HEK293T (cell line): ENCODE measurements around the gene SLC30A4.

Experiments
- CTCF ChIA-PET: fragments of 350-600 bp; formaldehyde crosslinking; extraction: SDS; loops from one replicate; lab custom pipeline; 2021; ENCODE audit warnings: antibody characterized with exemption, inconsistent platforms; lab: Yijun Ruan, JAX
- POLR2A ChIA-PET: fragments of 350-600 bp; formaldehyde crosslinking; extraction: SDS; loops from one replicate; lab custom pipeline; 2020; ENCODE audit warnings: antibody characterized with exemption, inconsistent platforms; lab: Yijun Ruan, JAX
- DNase-seq: peaks from one replicate; pipeline ENCODE4 v3.0.0; 2012; ENCODE audit warnings: mixed read lengths; ENCODE audit errors: extremely low spot score
- ARNT ChIP-seq: fragments of 450-650 bp; IDR thresholded peaks from 2 replicates; pipeline ENCODE4 v1.6.1; 2017; ENCODE audit warnings: mild to moderate bottlenecking
- BHLHE40 ChIP-seq: fragments of 450-650 bp; IDR thresholded peaks from 2 replicates; pipeline ENCODE4 v1.6.1; 2016; ENCODE audit warnings: mild to moderate bottlenecking, moderate library complexity, borderline replicate concordance
- CTBP1 ChIP-seq: fragments of 450-650 bp; IDR thresholded peaks from 2 replicates; pipeline ENCODE4 v1.6.1; 2016; ENCODE audit warnings: borderline replicate concordance
- ELF4 ChIP-seq: fragments of 450-650 bp; IDR thresholded peaks from 2 replicates; pipeline ENCODE4 v1.6.1; 2017; ENCODE audit warnings: antibody characterized with exemption
- FOXA1 ChIP-seq: fragments of 450-650 bp; IDR thresholded peaks from 2 replicates; pipeline ENCODE4 v1.6.1; 2016; ENCODE audit warnings: mild to moderate bottlenecking
- FOXK2 ChIP-seq: fragments of 450-650 bp; IDR thresholded peaks from 2 replicates; pipeline ENCODE4 v1.6.1; 2016; ENCODE audit warnings: mild to moderate bottlenecking
- FOXM1 ChIP-seq: fragments of 450-650 bp; IDR thresholded peaks from 2 replicates; pipeline ENCODE4 v1.6.1; 2017; ENCODE audit warnings: mild to moderate bottlenecking, borderline replicate concordance
- HDGF ChIP-seq: fragments of 450-650 bp; IDR thresholded peaks from 2 replicates; pipeline ENCODE4 v1.6.1; 2017; ENCODE audit warnings: antibody characterized with exemption, borderline replicate concordance
- L3MBTL2 ChIP-seq: fragments of 450-650 bp; conservative IDR thresholded peaks from 2 replicates; pipeline ENCODE4 v1.6.1; 2016; ENCODE audit warnings: mild to moderate bottlenecking
- LEF1 ChIP-seq: fragments of 450-650 bp; IDR thresholded peaks from 2 replicates; pipeline ENCODE4 v1.6.1; 2017; ENCODE audit warnings: mild to moderate bottlenecking, borderline replicate concordance
- NFRKB ChIP-seq: fragments of 450-650 bp; IDR thresholded peaks from 2 replicates; pipeline ENCODE4 v1.6.1; 2016; ENCODE audit warnings: mild to moderate bottlenecking, moderate library complexity
- SP1 ChIP-seq: fragments of 450-650 bp; IDR thresholded peaks from 2 replicates; pipeline ENCODE4 v1.6.1; 2017
- SUZ12 ChIP-seq: fragments of 450-650 bp; IDR thresholded peaks from 2 replicates; pipeline ENCODE4 v1.6.1; 2016; ENCODE audit warnings: mild to moderate bottlenecking
- TARDBP ChIP-seq: fragments of 450-650 bp; IDR thresholded peaks from 2 replicates; pipeline ENCODE4 v1.6.1; 2016
- ZNF384 ChIP-seq: fragments of 450-650 bp; IDR thresholded peaks from 2 replicates; pipeline ENCODE4 v1.6.1; 2016
- TF ChIP-seq, protein P1 (sequence below): fragments of 450-650 bp; IDR thresholded peaks from 2 replicates; pipeline ENCODE4 v1.6.1; 2016

Gene SLC30A4, protein sequence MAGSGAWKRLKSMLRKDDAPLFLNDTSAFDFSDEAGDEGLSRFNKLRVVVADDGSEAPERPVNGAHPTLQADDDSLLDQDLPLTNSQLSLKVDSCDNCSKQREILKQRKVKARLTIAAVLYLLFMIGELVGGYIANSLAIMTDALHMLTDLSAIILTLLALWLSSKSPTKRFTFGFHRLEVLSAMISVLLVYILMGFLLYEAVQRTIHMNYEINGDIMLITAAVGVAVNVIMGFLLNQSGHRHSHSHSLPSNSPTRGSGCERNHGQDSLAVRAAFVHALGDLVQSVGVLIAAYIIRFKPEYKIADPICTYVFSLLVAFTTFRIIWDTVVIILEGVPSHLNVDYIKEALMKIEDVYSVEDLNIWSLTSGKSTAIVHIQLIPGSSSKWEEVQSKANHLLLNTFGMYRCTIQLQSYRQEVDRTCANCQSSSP

DNA sequence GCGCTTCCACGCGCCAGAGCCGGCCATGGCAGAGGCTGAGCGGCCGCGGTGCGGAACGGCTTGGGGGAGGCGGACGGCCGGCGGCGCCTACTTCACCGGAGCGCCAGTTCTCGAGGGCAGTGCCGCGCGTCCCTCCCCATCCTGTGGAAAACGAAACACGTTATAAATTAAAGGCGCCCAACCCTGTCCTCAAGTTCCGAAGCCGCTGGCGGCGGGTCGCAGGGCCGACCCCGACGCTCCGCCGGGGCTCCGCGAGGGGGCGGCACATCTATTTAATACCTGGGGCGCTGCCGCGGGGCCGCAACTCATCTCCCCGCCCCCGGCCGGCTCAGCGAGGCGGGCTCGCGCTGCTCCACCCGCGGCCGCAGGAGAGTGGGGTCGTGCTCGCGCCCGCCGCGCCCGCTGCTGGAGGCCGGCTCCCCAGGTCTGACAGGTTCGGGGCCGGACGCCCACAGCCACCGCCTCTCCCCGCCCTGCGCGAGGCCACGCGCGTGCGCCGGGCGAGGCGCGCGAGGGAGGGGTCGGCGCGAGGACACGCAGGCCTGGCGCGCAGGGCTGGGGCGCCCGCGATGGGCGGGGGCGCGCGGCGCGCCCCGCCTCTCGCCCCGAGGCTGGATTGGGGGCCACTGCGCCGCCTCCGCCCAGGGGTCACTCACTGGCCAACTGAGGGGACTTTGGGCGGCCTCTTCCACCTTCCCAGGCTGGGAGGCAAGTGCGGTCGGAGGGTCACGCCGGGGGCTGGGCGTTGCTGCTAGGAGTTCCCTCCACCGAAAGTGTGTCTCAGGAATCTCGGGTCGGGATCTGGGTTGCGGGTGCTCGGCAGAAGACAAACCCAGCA lies at the start of gene SLC30A4:
TSS of gene SLC30A4 (minus strand) at position 428 of the 838 bp plus-strand sequence. CDS start at position 27, 401 bp downstream.
- CTCF ChIA-PET = no interaction called here
- POLR2A ChIA-PET = interaction anchor here (1.0 kb wide), 2 partner anchors 64 to 65 kb away, joined by 3 to 4 read pairs; partner anchors contain the start of gene BLOC1S6
- no peak for TF ChIP-seq BHLHE40
- peak; percentile 52; the same call in 1 of the 2 replicates for TF ChIP-seq L3MBTL2
- TF ChIP-seq FOXK2 = no peak
- peak; percentile 55 for DNase-seq

DNA sequence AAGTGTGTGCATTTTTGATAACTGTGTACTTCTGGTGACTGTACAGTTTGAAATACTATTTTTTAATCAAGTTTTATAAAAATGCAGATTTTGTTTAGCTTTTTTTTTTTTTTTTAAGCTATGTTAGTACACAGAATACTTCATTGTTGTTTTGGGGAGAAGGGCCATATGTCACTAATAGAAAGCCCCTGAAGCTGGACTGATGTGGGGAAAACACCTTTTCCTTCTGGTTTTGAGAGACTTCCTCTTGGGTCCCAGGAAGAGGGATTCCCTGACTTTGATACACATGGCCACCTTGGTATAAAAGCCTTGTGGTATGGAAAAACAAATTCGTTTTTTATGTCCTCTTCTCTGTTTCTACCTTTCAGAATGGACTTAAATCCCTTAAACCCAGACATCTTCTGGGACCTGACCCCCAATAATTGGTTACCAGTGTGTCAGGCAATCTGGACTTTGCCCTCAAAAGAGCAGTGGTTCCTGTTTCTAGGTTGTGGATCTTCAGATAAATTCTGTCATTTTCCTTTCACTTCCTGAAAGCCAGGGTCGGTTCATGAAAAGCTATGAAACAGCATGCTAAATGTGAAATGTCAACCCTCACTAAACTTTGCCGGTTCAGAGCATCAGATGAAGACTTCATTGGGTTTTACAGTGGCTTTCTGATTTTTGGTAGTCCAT lies 33.5 kb upstream of the SLC30A4 start:
- POLR2A ChIA-PET = no interaction called here
- TF ChIP-seq SP1 = no peak
- no peak for TF ChIP-seq ARNT
- no peak for TF ChIP-seq FOXA1
- TF ChIP-seq ZNF384 = no peak
- TF ChIP-seq HDGF = no peak
- TF ChIP-seq LEF1 = no peak
- TF ChIP-seq CTBP1 = no peak
- no peak for TF ChIP-seq ELF4
- TF ChIP-seq BHLHE40 = no peak
- TF ChIP-seq, protein P1, sequence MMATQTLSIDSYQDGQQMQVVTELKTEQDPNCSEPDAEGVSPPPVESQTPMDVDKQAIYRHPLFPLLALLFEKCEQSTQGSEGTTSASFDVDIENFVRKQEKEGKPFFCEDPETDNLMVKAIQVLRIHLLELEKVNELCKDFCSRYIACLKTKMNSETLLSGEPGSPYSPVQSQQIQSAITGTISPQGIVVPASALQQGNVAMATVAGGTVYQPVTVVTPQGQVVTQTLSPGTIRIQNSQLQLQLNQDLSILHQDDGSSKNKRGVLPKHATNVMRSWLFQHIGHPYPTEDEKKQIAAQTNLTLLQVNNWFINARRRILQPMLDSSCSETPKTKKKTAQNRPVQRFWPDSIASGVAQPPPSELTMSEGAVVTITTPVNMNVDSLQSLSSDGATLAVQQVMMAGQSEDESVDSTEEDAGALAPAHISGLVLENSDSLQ = no peak
- TF ChIP-seq NFRKB = no peak
- DNase-seq = no peak
- CTCF ChIA-PET = no interaction called here

DNA sequence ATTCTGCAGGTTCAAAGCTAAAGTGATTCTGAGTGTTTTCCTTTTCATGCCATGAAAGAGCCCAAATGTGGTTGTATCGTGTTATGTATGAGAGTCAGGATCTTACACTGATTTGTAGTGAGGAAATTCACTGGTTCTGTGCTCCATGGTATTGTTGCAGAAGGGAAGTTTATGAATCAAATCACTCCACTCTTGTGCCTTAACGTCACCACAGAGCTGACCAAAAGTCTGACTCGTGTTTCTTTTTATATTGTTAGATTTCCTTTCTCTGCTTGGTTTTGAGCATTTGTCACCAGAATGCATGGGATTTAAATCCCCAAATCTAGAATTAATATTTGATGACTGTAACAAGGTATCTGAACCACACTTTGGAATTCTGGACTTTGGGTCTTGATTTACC lies 29.1 kb upstream of the SLC30A4 start:
- TF ChIP-seq ZNF384 (no peak), CTBP1 (no peak), SUZ12 (no peak), L3MBTL2 (no peak), SP1 (no peak)
- no peak for DNase-seq
- ChIA-PET CTCF (no interaction called here), POLR2A (no interaction called here)

DNA sequence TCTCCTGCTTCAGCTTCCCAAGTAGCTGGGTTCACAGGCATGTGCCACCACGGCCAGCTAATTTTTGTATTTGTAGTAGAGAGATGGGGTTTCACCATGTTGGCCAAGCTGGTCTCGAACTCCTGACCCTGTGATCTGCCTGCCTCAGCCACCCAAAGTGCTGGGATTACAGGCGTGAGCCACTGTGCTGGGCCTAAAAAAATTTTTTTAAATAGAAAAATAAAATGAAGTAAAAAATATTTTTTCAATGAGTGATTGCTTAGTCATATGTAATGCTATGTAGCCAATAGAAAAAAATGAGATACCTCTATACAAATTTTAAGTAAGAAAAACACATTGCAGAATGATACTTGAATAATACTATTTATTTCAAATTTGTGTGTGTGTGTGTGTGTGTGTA lies 27.9 kb upstream of the SLC30A4 start:
- CTCF ChIA-PET = no interaction called here
- POLR2A ChIA-PET = interaction anchor here (1.1 kb wide), 1 partner anchor 37 kb away, joined by 3 read pairs; the partner anchor contains the start of gene BLOC1S6
- DNase-seq = no peak
- TF ChIP-seq L3MBTL2 = no peak
- no peak for TF ChIP-seq ZNF384
- TF ChIP-seq FOXA1 = no peak
- no peak for TF ChIP-seq BHLHE40
- no peak for TF ChIP-seq FOXK2
- TF ChIP-seq, protein P1 = no peak
- TF ChIP-seq ELF4 = no peak
- no peak for TF ChIP-seq SUZ12
- TF ChIP-seq HDGF = no peak
- no peak for TF ChIP-seq ARNT
- no peak for TF ChIP-seq TARDBP

DNA sequence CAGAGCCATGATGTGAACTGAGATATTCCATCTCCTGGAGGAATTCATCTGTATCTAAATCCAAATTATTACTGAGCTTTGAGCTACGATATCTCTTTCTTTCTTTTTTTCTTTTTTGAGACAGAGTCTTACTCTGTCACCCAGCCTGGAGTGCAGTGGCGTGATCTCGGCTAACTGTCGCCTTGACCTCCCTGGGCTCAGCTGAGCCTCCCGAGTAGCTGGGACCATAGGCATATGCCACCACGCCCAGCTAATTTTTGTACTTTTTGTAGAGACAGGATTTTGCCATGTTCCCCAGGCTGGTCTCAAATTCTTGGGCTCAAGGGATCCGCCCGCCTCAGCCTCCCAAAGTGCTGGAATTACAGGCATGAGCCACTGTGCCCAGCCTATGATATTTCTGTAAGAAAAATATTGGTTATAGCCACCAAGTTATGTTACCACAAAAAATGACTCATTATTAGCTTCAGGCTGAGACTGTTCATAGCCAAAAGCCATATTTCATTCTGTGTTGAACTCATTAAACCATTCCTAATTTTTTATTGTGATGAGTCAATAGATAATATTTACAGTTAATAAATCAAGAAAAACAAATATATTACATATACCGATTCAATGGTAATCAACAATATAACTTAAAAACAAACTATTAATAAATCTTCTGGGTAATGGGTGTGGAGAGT lies 27.1 kb upstream of the SLC30A4 start:
- no peak for TF ChIP-seq ARNT
- no peak for TF ChIP-seq FOXA1
- TF ChIP-seq TARDBP = no peak
- TF ChIP-seq FOXK2 = no peak
- no peak for TF ChIP-seq ZNF384
- TF ChIP-seq BHLHE40 = no peak
- TF ChIP-seq SP1 = no peak
- TF ChIP-seq CTBP1 = no peak
- TF ChIP-seq, protein P1 = no peak
- TF ChIP-seq HDGF = no peak
- TF ChIP-seq L3MBTL2 = no peak
- TF ChIP-seq NFRKB = no peak
- no peak for TF ChIP-seq LEF1
- no peak for TF ChIP-seq FOXM1
- TF ChIP-seq SUZ12 = no peak
- TF ChIP-seq ELF4 = no peak
- DNase-seq = no peak
- ChIA-PET CTCF (no interaction called here), POLR2A (interaction anchor here (1.1 kb wide), 1 partner anchor 37 kb away, joined by 3 read pairs; the partner anchor contains the start of gene BLOC1S6)
